NCI-H526 (cell line): ENCODE measurements around the gene MKRN2.

ENCODE experiments used
- DNase-seq, 2 experiments: peaks; one replicate each; lab custom pipeline; 2025; lab: John Stamatoyannopoulos, UW

The MKRN2 gene

GRCh38 chr3:12553921-12554391, 2.9 kb upstream of the MKRN2 start:
- peak; percentile 52 to 70 for DNase-seq

DNA sequence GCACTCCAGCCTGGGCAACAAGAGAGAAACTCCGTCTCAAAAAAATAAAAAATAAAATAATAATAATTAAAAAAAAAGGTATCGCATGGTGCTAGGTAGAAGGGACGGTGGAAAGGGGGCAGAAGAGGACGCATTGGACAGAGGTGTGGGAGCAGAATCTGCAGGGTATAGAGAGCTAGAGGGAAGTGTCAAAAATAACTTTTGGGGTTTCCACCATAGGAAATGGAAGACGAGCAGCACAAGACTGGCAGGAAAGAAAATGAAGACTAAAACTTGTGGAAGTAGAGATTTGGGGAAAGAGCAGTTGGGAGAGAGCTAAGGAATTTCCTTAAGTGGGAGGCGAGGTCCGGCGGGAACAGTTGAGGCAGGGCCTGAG, 585 bp upstream of the MKRN2 start:
- peak in 1 of 2 experiments; percentile 41 for DNase-seq

GRCh38 chr3:12557473-12558100, 700 bp downstream of the MKRN2 start:
- DNase-seq: no peak

DNA sequence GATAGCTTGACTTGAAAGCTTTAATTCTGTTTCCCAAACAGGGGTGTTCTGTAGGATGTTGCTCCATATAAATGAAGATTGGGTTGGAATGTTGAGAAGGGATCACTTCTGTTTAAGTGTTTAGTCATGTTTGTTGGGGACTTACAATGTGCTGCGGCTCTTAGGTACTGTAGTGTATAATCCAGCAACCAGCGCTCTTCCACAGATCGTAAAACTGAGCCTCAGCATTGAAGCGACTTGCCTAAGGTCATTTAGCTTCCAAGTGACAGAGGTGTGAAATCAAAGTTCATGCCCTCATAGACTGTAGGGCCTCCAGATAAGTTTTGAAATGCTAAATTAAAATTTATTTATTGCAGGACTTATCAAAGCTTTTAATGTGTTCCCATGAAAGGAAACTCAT, 1.8 kb downstream of the MKRN2 start:
- DNase-seq: no peak

DNA sequence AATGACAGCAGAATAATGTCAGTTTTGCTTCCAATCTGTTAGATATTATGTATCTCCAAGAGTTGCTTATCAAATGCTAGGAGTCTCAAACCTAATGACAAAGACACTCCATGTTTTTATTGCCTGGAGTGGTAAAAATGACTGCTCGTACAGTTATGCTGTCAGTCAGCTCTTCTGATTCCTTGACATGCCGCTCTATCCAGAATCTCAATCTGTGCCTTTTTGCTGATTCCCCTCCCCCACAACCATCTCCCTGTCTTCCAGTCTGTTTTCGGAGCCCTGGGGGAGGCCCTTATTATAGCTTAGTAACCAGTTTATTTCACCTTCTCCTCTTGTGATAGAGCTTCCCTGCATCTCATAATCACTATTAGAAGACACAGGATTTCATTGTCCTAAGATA, 2.6 kb downstream of the MKRN2 start:
- DNase-seq: no peak

- DNase-seq: no peak
Measured at GRCh38 chr3:12560505-12561190, 3.8 kb downstream of the MKRN2 start.

DNA sequence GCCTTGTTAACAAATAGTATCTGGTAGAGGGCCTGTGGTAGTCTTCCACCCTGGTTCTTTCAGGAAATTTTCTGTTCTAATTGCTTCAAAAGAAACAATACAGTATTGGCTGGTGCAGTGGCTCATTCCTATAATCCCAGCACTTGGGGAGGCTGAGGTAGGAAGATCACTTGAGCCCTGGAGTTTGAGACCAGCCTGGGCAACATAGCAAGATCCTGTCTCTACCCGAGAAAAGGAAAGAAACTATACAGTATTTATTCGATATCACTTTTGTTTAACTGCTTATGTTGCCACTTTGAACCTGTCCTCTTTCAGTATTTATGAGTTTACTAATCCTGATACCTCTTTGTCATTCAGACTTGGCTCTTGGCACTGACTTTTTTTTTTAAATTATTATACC, 4.5 kb downstream of the MKRN2 start:
- DNase-seq: no peak

DNA sequence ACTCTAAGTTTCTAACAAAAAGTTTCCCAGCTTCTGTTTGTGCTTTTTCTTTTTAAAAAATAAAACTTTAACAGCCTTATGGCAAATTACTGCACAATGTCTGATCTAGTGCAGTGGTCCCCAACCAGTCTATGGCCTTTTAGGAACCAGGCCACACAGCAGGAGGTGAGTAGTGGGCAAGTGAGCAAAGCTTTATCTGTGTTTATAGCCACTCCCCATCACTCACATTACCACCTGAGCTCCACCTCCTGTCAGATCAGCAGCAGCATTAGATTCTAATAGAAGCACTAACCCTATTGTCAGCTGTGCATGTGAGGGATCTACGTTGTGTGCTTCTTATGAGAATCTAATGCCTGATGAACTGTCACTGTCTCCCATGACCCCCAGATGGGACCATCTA, 5.6 kb downstream of the MKRN2 start:
- no peak for DNase-seq

DNA sequence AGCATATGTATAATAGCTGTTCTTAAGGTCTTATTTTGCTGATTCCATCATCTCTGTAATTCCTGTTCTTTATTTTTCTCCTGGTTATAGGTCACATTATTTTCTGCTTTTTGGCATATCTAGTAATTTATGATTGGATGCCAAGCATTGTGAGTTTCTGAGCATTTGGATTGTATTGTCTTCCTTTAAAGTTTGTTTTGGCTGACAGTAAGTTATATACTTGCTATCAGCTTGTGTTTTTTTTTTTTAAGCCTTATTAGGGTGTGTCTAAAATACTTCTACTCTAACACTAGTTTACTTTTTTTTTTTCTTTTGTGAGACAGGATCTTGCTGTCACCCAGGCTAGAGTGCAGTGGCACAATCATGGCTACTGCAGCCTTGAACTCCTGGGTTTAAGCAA, 10.1 kb downstream of the MKRN2 start:
- DNase-seq: no peak

- no peak for DNase-seq
Measured at GRCh38 chr3:12568747-12569146, 11.9 kb downstream of the MKRN2 start.

DNA sequence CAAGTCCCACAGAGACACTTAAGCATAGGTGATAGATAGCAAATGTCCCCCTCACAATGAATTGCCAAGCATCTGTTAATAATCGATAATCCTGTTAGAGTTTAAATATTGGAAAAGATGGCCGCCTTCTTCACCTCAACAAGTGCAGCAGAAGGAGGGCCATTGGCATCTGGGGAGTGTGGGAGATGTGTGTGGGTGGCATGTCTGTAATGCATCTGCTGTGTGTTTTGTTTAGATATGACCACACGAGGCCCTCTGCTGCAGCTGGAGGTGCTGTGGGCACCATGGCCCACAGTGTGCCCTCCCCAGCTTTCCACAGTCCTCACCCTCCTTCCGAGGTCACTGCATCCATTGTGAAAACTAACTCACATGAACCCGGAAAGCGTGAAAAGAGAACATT, 12.9 kb downstream of the MKRN2 start:
- no peak for DNase-seq

DNA sequence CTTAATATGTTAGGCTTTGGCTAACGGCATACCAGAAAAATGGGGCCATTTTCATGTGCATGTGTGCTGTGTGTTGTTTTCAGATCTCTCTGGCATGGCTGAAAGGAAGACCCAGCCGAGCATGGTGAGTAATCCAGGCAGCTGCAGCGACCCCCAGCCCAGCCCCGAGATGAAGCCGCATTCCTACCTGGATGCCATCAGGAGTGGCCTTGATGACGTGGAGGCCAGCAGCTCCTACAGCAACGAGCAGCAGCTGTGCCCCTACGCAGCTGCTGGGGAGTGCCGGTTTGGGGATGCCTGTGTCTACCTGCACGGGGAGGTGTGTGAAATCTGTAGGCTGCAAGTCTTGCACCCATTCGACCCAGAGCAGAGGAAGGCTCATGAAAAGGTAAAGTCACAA, 15.1 kb downstream of the MKRN2 start:
- DNase-seq: no peak

GRCh38 chr3:12574131-12574530, 17.2 kb downstream of the MKRN2 start:
- no peak for DNase-seq

DNA sequence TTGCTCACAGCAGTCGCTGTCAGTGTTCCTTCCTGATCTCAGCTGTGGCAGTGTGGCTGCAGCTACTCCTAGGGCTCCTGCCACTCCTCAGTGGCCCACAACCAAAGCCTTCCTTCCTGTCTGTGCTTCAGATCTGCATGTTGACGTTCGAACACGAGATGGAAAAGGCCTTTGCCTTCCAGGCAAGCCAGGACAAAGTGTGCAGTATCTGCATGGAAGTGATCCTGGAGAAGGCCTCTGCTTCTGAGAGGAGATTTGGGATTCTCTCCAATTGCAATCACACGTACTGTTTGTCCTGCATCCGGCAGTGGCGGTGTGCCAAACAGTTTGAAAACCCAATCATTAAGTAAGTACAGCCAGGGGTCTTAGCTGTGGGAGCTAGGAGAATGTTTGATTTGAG, 17.8 kb downstream of the MKRN2 start:
- DNase-seq: no peak

GRCh38 chr3:12577379-12577778, 20.5 kb downstream of the MKRN2 start:
- DNase-seq: no peak

DNA sequence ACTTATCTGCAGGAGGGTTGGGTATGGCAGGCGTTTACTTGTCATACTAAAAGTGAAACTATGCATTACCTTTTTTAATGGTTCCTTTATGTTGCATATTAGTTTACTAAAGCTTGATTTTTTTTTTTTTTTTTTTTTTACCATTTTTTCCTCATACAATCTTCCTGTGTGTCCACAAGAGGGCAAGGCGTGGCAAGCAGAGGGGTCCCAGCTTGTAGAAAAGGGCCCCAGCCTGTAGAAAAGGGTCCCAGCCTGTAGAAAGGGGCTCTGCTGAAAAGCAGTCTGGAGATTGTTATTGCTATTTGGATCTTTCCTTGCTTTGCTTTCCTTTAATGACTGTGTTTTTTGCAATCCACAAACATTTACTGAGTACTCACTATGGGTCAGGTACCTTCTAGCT, 21.9 kb downstream of the MKRN2 start:
- no peak for DNase-seq

DNA sequence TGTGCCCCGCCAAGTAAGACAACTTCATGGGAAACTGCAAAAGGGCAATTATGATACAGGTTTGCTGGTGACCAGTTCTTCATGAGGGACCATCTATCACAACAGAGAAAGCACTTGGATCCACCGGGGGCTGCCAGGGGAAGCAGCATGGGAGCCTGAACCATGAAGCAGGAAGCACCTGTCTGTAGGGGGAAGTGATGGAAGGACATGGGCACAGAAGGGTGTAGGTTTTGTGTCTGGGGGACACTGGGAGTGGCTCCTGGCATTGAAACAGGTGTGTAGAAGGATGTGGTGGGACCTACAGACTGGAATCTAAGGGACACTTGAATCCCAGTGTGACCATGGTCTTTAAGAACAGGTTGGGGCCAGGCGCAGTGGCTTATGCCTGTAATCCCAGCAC, 22.6 kb downstream of the MKRN2 start:
- DNase-seq: no peak

GRCh38 chr3:12579905-12580304, 23.0 kb downstream of the MKRN2 start:
- no peak for DNase-seq

GRCh38 chr3:12582730-12583129, 25.8 kb downstream of the MKRN2 start:
- no peak for DNase-seq

DNA sequence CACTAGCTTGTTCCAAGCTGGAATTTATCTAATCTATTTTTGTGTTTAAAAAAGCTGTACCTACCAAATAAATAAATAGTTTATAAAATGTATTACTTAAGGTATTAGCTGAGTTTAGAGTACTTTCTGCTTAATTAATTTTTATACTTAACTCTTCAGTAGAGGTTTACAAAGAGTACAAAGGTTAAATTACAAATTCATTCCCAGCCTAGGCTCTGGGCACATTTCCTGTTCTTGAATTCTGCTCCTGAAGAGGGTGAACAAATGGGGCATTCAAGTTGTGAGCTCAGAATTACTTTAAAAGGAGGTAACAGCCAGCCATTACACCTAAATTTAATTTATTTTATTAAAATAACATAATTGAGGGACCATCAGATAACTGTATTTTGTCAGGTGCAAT, 26.4 kb downstream of the MKRN2 start:
- no peak for DNase-seq

DNA sequence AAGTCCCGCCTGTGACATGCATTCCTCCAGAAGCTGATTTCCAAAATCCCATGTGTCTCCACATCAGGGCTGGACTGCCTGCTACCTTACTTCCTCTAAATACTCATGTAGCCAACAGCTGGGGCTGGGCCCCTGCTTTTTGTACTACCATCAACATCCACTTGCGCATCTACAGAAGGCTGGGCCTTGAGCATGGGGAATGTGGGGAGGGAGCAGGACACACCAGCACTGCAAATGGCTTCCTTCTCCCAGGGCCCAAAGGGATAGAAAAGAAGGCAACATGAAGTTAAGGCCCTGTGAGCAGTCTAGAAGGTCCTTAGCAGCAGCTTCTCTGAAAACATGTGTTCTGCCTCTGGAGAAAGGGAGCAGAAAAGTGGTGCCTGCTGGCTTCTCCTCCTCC, 27.2 kb downstream of the MKRN2 start:
- no peak for DNase-seq

- no peak for DNase-seq
Measured at GRCh38 chr3:12585181-12585580, 28.3 kb downstream of the MKRN2 start.

DNA sequence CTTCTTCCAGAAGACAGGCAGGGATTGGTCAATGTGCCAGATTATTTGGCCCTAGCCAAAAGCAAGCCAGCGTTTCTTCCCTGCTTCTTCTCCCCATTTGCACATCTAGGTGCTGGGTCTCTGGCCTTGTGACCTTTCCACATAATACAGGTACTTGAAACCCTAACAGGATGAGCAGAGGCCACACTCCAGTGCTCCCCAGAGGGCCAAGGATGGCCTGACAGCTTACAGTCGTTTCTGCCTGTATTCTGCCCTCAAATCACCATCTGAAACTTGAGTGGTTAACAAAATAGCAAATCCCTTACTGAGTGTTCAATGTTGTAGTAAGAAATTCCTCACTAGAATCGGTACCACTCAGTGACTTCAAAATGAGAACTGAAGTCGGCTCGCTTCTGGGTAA, 29.1 kb downstream of the MKRN2 start:
- no peak for DNase-seq

- DNase-seq: no peak
Measured at GRCh38 chr3:12586403-12586802, 29.5 kb downstream of the MKRN2 start.
